ENCODE results near the gene ASB15. TPM values are rescaled to one million over a fixed set of nuclear protein-coding genes. Genes with fewer than 3 reads are reported as not detected.

ASB15 gene
- total and polyA plus RNA-seq, 2 of the 13 experiments (the other 11 are each of a cell fraction or from before 2014, with no cell fraction given) = not detected

- TF ChIP-seq CBX2 (IDR thresholded peaks at IDR 0.05; ENCODE audit: low read depth, low read length) = no peak
- TF ChIP-seq CBX2 (CRISPR knock-in tag; IDR thresholded peaks at IDR 0.05; ENCODE audit: low read depth) = no peak
- TF ChIP-seq MTERF4 (CRISPR knock-in tag; IDR thresholded peaks at IDR 0.05) = no peak
- no peak for TF ChIP-seq ZFP36L2 (CRISPR knock-in tag; IDR thresholded peaks at IDR 0.05)
- no peak for TF ChIP-seq ZSCAN21 (CRISPR knock-in tag; IDR thresholded peaks at IDR 0.05; ENCODE audit: borderline replicate concordance)
- no peak for TF ChIP-seq ZNF232 (CRISPR knock-in tag; IDR thresholded peaks at IDR 0.05; ENCODE audit: borderline replicate concordance)
- TF ChIP-seq GLI4 (CRISPR knock-in tag; IDR thresholded peaks at IDR 0.05; ENCODE audit: borderline replicate concordance) = no peak
- no peak for TF ChIP-seq ZBTB38 (CRISPR knock-in tag; IDR thresholded peaks at IDR 0.05)
- no peak for TF ChIP-seq ZNF329 (CRISPR knock-in tag; IDR thresholded peaks at IDR 0.05; ENCODE audit: low read depth)
These were observed 32.1 kb upstream of the ASB15 start (continued) for GRCh38 chr7:123569352-123570010.

DNA sequence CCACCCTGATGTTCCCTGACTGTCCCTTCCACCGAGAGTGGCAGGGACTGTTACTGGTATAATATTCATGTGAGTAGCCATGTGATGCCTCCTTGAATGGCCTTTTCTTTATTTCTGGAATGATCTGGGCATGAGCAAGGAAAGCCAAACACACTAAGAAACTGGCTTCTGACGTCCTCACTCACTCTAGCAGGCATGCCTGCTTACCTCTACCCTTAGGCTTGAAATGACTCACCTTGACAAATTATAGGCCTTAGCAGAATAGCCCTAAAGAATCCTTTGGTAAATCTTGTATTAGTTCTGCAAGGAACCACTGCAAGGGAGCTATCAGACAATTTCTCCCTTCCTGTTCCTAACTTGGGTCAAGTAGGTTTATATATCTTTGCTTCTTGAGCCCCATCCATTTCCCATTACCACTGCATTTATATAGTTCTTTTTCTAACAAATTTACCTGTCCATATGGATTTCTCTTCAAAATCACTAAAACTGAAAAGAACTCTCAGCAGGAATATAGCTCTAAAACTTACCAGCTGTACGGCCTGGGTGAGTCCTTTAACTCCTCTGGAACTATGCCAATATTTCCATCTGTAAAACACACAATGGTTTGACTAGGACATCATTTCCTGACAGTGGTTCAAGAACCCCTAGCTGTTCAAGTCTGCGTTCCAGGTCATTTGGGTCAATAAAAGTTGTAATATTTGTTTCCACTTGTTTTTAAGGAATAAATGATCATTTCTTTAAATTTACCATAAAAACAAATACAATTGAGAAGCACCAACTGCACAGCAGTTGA, 31.0 kb upstream of the ASB15 start:
- no peak for DNase-seq (ENCODE audit: low spot score)
- H3K4me2 ChIP-seq (ENCODE audit: low read depth, low read length) = no peak overlapping the region
- H4K20me1 ChIP-seq (ENCODE audit: insufficient read depth, low read length) = no peaks in the 10 kb centered on the region
- ChIA-PET POLR2A (no interaction called here), CTCF (ENCODE audit: low intra/inter-chr PET ratio, low total read pairs) (no interaction called here)
- in situ Hi-C loops (cut with HindIII; ENCODE audit: extremely low pct_ligation_motif_present, low pct_unique_long_range_greater_than_20kb) = no loop called here
- H3K4me1 ChIP-seq (ENCODE audit: insufficient read depth, low read length) = no peaks in the 10 kb centered on the region
- no peak for FAIRE-seq
- no peaks in the 10 kb centered on the region for H3K36me3 ChIP-seq (replicated peaks in 1 of 2; ENCODE audit: control insufficient read depth in 1 of 2, insufficient read depth in 2 of 2, low read length in 2 of 2)
- no peak overlapping the region for H2AFZ ChIP-seq (ENCODE audit: low read length)
- no peak overlapping the region for H3K4me3 ChIP-seq (replicated peaks in 1 of 3; ENCODE audit: insufficient read depth in 1 of 3, low read depth in 2 of 3, low read length in 3 of 3)
- intact Hi-C loops (cut with micrococcal nuclease; ENCODE audit: unreplicated experiment) = no loop called here
- H3K27ac ChIP-seq (ENCODE audit: extremely low read length, insufficient read depth, low read length) = no peak overlapping the region
- H3K9me3 ChIP-seq (ENCODE audit: low read length) = no peaks in the 10 kb centered on the region
- no TSS peak for BruUV-seq (replicated peaks)
- H3K27me3 ChIP-seq (ENCODE audit: control insufficient read depth in 1 of 2, insufficient read depth in 2 of 2, low read length in 2 of 2) = no peaks in the 10 kb centered on the region
- H3K9ac ChIP-seq (ENCODE audit: insufficient read depth, low read depth, low read length) = no peak overlapping the region
- H3K79me2 ChIP-seq (ENCODE audit: insufficient read depth, low read length) = no peaks in the 10 kb centered on the region
- WGBS (ENCODE audit: low lambda C conversion rate) = 7% methylated on average over 4 of the region's 4 CpGs
- TF ChIP-seq, protein P1, sequence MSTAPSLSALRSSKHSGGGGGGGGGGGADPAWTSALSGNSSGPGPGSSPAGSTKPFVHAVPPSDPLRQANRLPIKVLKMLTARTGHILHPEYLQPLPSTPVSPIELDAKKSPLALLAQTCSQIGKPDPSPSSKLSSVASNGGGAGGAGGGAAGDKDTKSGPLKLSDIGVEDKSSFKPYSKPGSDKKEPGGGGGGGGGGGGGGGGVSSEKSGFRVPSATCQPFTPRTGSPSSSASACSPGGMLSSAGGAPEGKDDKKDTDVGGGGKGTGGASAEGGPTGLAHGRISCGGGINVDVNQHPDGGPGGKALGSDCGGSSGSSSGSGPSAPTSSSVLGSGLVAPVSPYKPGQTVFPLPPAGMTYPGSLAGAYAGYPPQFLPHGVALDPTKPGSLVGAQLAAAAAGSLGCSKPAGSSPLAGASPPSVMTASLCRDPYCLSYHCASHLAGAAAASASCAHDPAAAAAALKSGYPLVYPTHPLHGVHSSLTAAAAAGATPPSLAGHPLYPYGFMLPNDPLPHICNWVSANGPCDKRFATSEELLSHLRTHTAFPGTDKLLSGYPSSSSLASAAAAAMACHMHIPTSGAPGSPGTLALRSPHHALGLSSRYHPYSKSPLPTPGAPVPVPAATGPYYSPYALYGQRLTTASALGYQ (CRISPR knock-in tag; IDR thresholded peaks at IDR 0.05) = no peak
- TF ChIP-seq CBFB (CRISPR knock-in tag; IDR thresholded peaks at IDR 0.05) = no peak
- TF ChIP-seq, protein P2, sequence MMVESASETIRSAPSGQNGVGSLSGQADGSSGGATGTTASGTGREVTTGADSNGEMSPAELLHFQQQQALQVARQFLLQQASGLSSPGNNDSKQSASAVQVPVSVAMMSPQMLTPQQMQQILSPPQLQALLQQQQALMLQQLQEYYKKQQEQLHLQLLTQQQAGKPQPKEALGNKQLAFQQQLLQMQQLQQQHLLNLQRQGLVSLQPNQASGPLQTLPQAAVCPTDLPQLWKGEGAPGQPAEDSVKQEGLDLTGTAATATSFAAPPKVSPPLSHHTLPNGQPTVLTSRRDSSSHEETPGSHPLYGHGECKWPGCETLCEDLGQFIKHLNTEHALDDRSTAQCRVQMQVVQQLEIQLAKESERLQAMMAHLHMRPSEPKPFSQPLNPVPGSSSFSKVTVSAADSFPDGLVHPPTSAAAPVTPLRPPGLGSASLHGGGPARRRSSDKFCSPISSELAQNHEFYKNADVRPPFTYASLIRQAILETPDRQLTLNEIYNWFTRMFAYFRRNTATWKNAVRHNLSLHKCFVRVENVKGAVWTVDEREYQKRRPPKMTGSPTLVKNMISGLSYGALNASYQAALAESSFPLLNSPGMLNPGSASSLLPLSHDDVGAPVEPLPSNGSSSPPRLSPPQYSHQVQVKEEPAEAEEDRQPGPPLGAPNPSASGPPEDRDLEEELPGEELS (CRISPR knock-in tag; IDR thresholded peaks at IDR 0.05) = no peak
- no peak for TF ChIP-seq MIER3 (CRISPR knock-in tag; IDR thresholded peaks at IDR 0.05; ENCODE audit: borderline replicate concordance)
- TF ChIP-seq TSC22D2 (CRISPR knock-in tag; IDR thresholded peaks at IDR 0.05; ENCODE audit: borderline replicate concordance) = no peak
- ATAC-seq = no peak
